Caco-2 (cell line): Measurements from ENCODE around the gene PATE4. TPM values are rescaled to one million over a fixed set of nuclear protein-coding genes. Genes with fewer than 3 reads are reported as not detected.

Experiments used
- total RNA-seq: library from RNA; stranded (reverse); gene quantifications from 2 replicates; pipeline ENCODE4 v1.2.3, GENCODE V29; 2022

Gene PATE4
- total RNA-seq, 1 experiment from 2014 or later, result not detected

Other genes with a start within 250 kb of the PATE4 start
- 517 and 531 TPM in 2 replicates for gene STT3A, start 240.5 kb upstream of the PATE4 start, total RNA-seq
- 121 and 142 TPM in 2 replicates for gene CHEK1, start 208.2 kb upstream of the PATE4 start, total RNA-seq
- not detected in 2 replicates for gene ACRV1, start 152.5 kb upstream of the PATE4 start, total RNA-seq
- gene PATE1, start 87.0 kb upstream of the PATE4 start, total RNA-seq, result not detected in 2 replicates
- gene PATE2, start 54.5 kb upstream of the PATE4 start, total RNA-seq, result not detected in 2 replicates
- gene PATE3, start 45.2 kb upstream of the PATE4 start, total RNA-seq, result not detected in 2 replicates
- 2.0 and 2.5 TPM in 2 replicates for gene HYLS1, start 54.4 kb downstream of the PATE4 start, total RNA-seq
- gene PUS3, start 69.9 kb downstream of the PATE4 start, total RNA-seq, result 19.9 and 22.4 TPM in 2 replicates
- not detected in 2 replicates for gene DDX25, start 71.2 kb downstream of the PATE4 start, total RNA-seq
- not detected in 2 replicates for gene VSIG10L2, start 112.7 kb downstream of the PATE4 start, total RNA-seq
- 5.7 and 6.8 TPM in 2 replicates for gene CDON, start 229.6 kb downstream of the PATE4 start, total RNA-seq